ENCODE results near the gene SPHKAP. TPM values are rescaled to one million over a fixed set of nuclear protein-coding genes. Genes with fewer than 3 reads are reported as not detected.
"Not testable (repeated sequence)": the region's sequence is repeated elsewhere in the genome, so short reads cannot be mapped to it uniquely, and the experiment has no call there.

The SPHKAP gene
- total RNA-seq, 6 experiments from 2014 or later: not detected

DNA sequence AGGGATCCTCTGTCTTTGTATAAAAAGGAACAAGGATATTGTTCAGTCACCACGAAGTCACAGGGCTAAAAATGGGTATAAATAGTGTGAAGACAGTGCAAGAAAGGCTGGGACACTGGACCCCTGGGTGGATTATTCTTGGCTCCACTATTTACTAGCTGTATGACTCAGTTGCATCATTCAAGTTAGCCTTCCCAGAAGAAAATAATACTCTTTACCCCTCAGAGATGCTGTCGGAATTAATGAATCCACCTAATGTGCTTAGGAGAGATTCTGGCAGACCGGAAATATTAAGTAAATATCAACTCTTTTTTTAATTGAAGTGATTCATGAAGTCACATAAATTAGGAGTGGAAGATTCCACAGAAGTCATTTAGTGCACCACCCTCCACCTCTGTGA, 98.9 kb downstream of the SPHKAP start:
- Histone ChIP-seq H3K27ac (no peak overlapping the region), H3K4me1 (no peaks in the 10 kb centered on the region), H3K36me3 (no peaks in the 10 kb centered on the region), H3K27me3 (no peaks in the 10 kb centered on the region), H3K4me3 (no peak overlapping the region), H3K9me3 (no peaks in the 10 kb centered on the region)
- DNase-seq (no peak), ATAC-seq (no peak)
- 45% methylated on average over 3 of the region's 3 CpGs for WGBS (ENCODE audit: insufficient coverage, low coverage, low lambda C conversion rate, missing lambda C conversion rate)
- TF ChIP-seq POLR2A (IDR thresholded peaks at IDR 0.05): no peak
- TF ChIP-seq, protein P1, sequence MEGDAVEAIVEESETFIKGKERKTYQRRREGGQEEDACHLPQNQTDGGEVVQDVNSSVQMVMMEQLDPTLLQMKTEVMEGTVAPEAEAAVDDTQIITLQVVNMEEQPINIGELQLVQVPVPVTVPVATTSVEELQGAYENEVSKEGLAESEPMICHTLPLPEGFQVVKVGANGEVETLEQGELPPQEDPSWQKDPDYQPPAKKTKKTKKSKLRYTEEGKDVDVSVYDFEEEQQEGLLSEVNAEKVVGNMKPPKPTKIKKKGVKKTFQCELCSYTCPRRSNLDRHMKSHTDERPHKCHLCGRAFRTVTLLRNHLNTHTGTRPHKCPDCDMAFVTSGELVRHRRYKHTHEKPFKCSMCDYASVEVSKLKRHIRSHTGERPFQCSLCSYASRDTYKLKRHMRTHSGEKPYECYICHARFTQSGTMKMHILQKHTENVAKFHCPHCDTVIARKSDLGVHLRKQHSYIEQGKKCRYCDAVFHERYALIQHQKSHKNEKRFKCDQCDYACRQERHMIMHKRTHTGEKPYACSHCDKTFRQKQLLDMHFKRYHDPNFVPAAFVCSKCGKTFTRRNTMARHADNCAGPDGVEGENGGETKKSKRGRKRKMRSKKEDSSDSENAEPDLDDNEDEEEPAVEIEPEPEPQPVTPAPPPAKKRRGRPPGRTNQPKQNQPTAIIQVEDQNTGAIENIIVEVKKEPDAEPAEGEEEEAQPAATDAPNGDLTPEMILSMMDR (IDR thresholded peaks at IDR 0.05): no peak
- intact Hi-C loops (cut with DNase I): no loop called here

DNA sequence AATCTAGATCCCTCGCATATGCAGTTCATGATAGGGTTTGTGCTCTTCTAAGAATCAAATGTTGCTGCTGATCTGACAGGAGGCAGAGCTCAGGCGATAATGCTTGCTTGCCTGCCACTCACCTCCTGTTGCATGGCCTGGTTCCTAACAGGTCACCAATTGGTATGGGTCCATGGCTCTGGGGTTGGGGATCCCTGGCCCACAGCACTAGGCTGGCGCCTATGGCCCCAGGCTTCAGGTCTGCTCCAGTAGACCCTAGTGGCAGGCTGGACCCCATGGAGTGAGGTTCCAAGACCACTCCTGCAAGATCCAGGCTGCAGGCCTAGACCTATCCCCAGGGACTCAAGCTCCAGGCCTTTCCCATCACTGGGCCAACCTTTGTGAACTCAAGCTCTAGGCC, 102.3 kb downstream of the SPHKAP start:
- no CpG with 5 or more reads among the region's 3 CpGs for WGBS (ENCODE audit: insufficient coverage, low coverage, low lambda C conversion rate, missing lambda C conversion rate)
- Histone ChIP-seq H3K36me3 (no peaks in the 10 kb centered on the region), H3K4me1 (no peaks in the 10 kb centered on the region), H3K27ac (no peak overlapping the region), H3K27me3 (no peaks in the 10 kb centered on the region), H3K9me3 (no peaks in the 10 kb centered on the region), H3K4me3 (no peak overlapping the region)
- ATAC-seq (peak in 1 of 4 donors; percentile 13), DNase-seq (no peak)
- TF ChIP-seq POLR2A (IDR thresholded peaks at IDR 0.05): no peak
- TF ChIP-seq, protein P1 (IDR thresholded peaks at IDR 0.05): no peak
- intact Hi-C loops (cut with DNase I): no loop called here

DNA sequence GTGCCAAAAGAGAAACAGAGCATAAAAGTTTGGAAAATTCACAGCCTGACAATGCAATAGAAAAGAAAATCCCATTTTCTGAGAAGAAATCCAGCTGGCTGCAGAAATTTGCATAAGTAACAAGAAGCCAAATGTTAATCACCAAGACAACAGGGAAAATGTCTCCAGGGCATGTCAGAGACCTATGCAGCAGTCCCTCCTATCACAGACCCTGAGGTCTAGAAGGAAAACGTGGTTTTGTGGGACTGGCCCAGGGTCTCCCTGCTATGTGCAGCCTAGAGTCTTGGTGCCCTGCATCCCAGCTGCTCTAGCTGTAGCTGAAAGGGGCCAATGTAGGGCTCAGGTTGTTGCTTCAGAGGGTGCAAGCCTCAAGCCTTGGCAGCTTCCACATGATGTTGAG, 104.8 kb downstream of the SPHKAP start:
- H3K27ac ChIP-seq; H3K36me3 ChIP-seq; ATAC-seq; H3K9me3 ChIP-seq; H3K4me3 ChIP-seq; H3K4me1 ChIP-seq; intact Hi-C loops (cut with DNase I); DNase-seq; H3K27me3 ChIP-seq: not testable (repeated sequence)
- WGBS (ENCODE audit: insufficient coverage, low coverage, low lambda C conversion rate, missing lambda C conversion rate): 0% methylated on average over 1 of the region's 1 CpG

DNA sequence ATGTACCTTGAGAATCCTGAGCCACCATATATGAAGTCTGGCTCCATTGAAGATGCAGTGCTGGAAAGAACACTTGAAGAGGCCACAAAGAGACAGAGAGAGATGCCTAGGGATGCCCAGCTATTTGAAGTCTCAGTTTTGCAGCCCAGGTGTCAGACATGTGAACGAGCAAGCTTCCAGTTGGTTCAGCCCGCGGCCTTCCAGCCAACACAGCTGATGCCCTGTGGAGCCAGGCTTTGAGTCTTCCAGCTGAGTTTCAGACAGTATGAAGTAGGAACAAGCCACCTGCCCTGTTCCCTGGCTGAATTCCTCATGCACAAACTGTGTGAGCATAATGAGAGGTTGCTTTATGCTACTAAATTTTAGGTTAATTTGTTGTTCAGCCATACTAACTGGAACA, 108.8 kb downstream of the SPHKAP start:
- no peak for ATAC-seq
- WGBS (ENCODE audit: insufficient coverage, low coverage, low lambda C conversion rate, missing lambda C conversion rate): 85% methylated on average over 2 of the region's 3 CpGs
- intact Hi-C loops (cut with DNase I): no loop called here
- no peaks in the 10 kb centered on the region for H3K4me1 ChIP-seq
- H3K4me3 ChIP-seq: no peak overlapping the region
- DNase-seq: no peak
- no peak overlapping the region for H3K27ac ChIP-seq
- TF ChIP-seq, protein P1 (IDR thresholded peaks at IDR 0.05): no peak
- no peak for TF ChIP-seq POLR2A (IDR thresholded peaks at IDR 0.05)
- no peaks in the 10 kb centered on the region for H3K9me3 ChIP-seq
- H3K36me3 ChIP-seq: no peaks in the 10 kb centered on the region
- H3K27me3 ChIP-seq: no peaks in the 10 kb centered on the region

DNA sequence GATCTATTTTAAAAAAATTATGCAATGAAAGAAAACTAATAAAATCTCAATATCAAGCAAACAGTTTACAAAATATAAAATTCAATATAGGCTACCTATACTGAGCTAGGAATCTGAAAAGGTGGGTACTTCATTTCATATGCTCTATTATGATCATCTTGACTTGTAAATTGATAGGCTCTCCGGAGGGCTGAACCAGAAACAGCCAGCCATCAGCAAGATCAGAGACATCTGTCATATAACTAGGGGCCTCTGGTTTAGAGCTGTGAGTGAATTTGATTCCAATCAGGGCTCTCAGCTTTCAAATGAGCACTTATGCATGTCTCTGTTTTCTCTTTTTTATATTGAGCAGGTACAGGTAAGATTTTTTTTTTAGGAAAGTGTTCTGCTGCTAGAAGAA, 114.2 kb downstream of the SPHKAP start:
- Histone ChIP-seq H3K36me3 (no peaks in the 10 kb centered on the region), H3K4me1 (no peaks in the 10 kb centered on the region), H3K27me3 (no peaks in the 10 kb centered on the region), H3K4me3 (no peak overlapping the region), H3K27ac (no peak overlapping the region), H3K9me3 (no peaks in the 10 kb centered on the region)
- WGBS (ENCODE audit: insufficient coverage, low coverage, low lambda C conversion rate, missing lambda C conversion rate): 27% methylated on average over 1 of the region's 1 CpG
- ATAC-seq: no peak
- TF ChIP-seq, protein P1 (IDR thresholded peaks at IDR 0.05): no peak
- no peak for TF ChIP-seq POLR2A (IDR thresholded peaks at IDR 0.05)
- intact Hi-C loops (cut with DNase I): no loop called here
- no peak for DNase-seq

All from right lobe of liver (tissue), 6 donors.